Measurements from ENCODE around the gene RB1.

GRCh38 chr13:48260970-48261369, 42.6 kb upstream of the RB1 start:
- TF ChIP-seq POLR2AphosphoS5 (IDR thresholded peaks at IDR 0.05; ENCODE audit: low read depth, low read length) (no peak), TAF1 (IDR thresholded peaks at IDR 0.05; ENCODE audit: borderline replicate concordance, low read depth, low read length) (no peak), POLR2A (IDR thresholded peaks at IDR 0.05; ENCODE audit: low read depth, low read length) (no peak)

Data from GM12892 (cell line).